Memory B cell (primary cell): ENCODE data around the gene MNAT1.
"Not testable (repeated sequence)": the region's sequence is repeated elsewhere in the genome, so short reads cannot be mapped to it uniquely, and the experiment has no call there.

Experiments
- ATAC-seq: fragments of 150-1000 bp; cut with Tn5 transposase; 2 replicates; pipeline ENCODE4 v1.10.0; 2021; ENCODE audit warnings: low read depth, mild to moderate bottlenecking, moderate library complexity
- DNase-seq, 2 donors: peaks; one replicate each; pipeline ENCODE4 v3.0.0; 2022; ENCODE audit warnings: low spot score in 2 of 2
- H3K27ac Mint-ChIP-seq: one replicate; pipeline ENCODE4 v1.8.0; 2022; ENCODE audit warnings: mild to moderate bottlenecking, moderate library complexity, mixed read lengths
- H3K27me3 Mint-ChIP-seq: one replicate; pipeline ENCODE4 v1.8.0; 2022; ENCODE audit warnings: mixed read lengths
- H3K36me3 Mint-ChIP-seq: one replicate; pipeline ENCODE4 v1.8.0; 2022; ENCODE audit warnings: mild to moderate bottlenecking, mixed read lengths
- H3K4me1 Mint-ChIP-seq: one replicate; pipeline ENCODE4 v1.8.0; 2022; ENCODE audit warnings: mixed read lengths
- H3K4me3 Mint-ChIP-seq: one replicate; pipeline ENCODE4 v1.8.0; 2022; ENCODE audit warnings: mild to moderate bottlenecking, moderate library complexity, mixed read lengths
- H3K9me3 Mint-ChIP-seq: one replicate; pipeline ENCODE4 v1.8.0; 2022; ENCODE audit warnings: mixed read lengths

Gene MNAT1

GRCh38 chr14:60851692-60852091, 117.1 kb downstream of the MNAT1 start:
- not testable (repeated sequence) for H3K9me3 Mint-ChIP-seq, ATAC-seq, H3K27ac Mint-ChIP-seq, H3K27me3 Mint-ChIP-seq, DNase-seq, H3K4me1 Mint-ChIP-seq, H3K4me3 Mint-ChIP-seq
- peaks cover 41% of the 10 kb centered on the region for H3K36me3 Mint-ChIP-seq

GRCh38 chr14:60856111-60856510, 121.5 kb downstream of the MNAT1 start:
- no peak overlapping the region for H3K27ac Mint-ChIP-seq

GRCh38 chr14:60859525-60859924, 125.0 kb downstream of the MNAT1 start:
- ATAC-seq (no peak), DNase-seq (no peak)
- Mint-ChIP-seq H3K27me3 (no peaks in the 10 kb centered on the region), H3K9me3 (no peaks in the 10 kb centered on the region), H3K36me3 (peaks cover 17% of the 10 kb centered on the region), H3K4me1 (peaks cover 3% of the 10 kb centered on the region), H3K4me3 (no peak overlapping the region), H3K27ac (no peak overlapping the region)

More at GRCh38 chr14:60856111-60856510, 121.5 kb downstream of the MNAT1 start:
- Mint-ChIP-seq H3K4me3 (no peak overlapping the region), H3K9me3 (no peaks in the 10 kb centered on the region), H3K36me3 (peaks cover 33% of the 10 kb centered on the region), H3K4me1 (peaks cover 2% of the 10 kb centered on the region), H3K27me3 (no peaks in the 10 kb centered on the region)
- ATAC-seq (no peak), DNase-seq (no peak)

GRCh38 chr14:60861545-60862140, 127.1 kb downstream of the MNAT1 start:
- Mint-ChIP-seq H3K4me1 (peaks cover 3% of the 10 kb centered on the region), H3K4me3 (no peak overlapping the region), H3K27ac (no peak overlapping the region), H3K36me3 (peaks cover 13% of the 10 kb centered on the region), H3K9me3 (no peaks in the 10 kb centered on the region), H3K27me3 (no peaks in the 10 kb centered on the region)
- no peak for DNase-seq
- no peak for ATAC-seq

- H3K4me3 Mint-ChIP-seq, result no peak overlapping the region
- ATAC-seq (no peak), DNase-seq (no peak)
- H3K9me3 Mint-ChIP-seq, result no peaks in the 10 kb centered on the region
- peaks cover 10% of the 10 kb centered on the region for H3K36me3 Mint-ChIP-seq
- peaks cover 3% of the 10 kb centered on the region for H3K4me1 Mint-ChIP-seq
- H3K27me3 Mint-ChIP-seq, result no peaks in the 10 kb centered on the region
- no peak overlapping the region for H3K27ac Mint-ChIP-seq
Measured at GRCh38 chr14:60862283-60862682, 127.7 kb downstream of the MNAT1 start.

GRCh38 chr14:60863249-60863648, 128.7 kb downstream of the MNAT1 start:
- H3K9me3 Mint-ChIP-seq, result no peaks in the 10 kb centered on the region
- DNase-seq (no peak), ATAC-seq (no peak)
- no peaks in the 10 kb centered on the region for H3K27me3 Mint-ChIP-seq
- H3K4me1 Mint-ChIP-seq, result peaks cover 3% of the 10 kb centered on the region
- H3K27ac Mint-ChIP-seq, result no peak overlapping the region
- H3K4me3 Mint-ChIP-seq, result no peak overlapping the region
- peaks cover 4% of the 10 kb centered on the region for H3K36me3 Mint-ChIP-seq

- no peak overlapping the region for H3K27ac Mint-ChIP-seq
- peaks cover 3% of the 10 kb centered on the region for H3K4me1 Mint-ChIP-seq
- no peaks in the 10 kb centered on the region for H3K9me3 Mint-ChIP-seq
- H3K27me3 Mint-ChIP-seq, result no peaks in the 10 kb centered on the region
- ATAC-seq (no peak), DNase-seq (no peak)
- H3K36me3 Mint-ChIP-seq, result peaks cover 1% of the 10 kb centered on the region
- H3K4me3 Mint-ChIP-seq, result no peak overlapping the region
Measured at GRCh38 chr14:60865378-60866127, 131.0 kb downstream of the MNAT1 start.

GRCh38 chr14:60867503-60868172, 133.1 kb downstream of the MNAT1 start:
- H3K27ac Mint-ChIP-seq, result no peak overlapping the region
- ATAC-seq (no peak), DNase-seq (no peak)
- H3K9me3 Mint-ChIP-seq, result no peaks in the 10 kb centered on the region
- no peak overlapping the region for H3K4me3 Mint-ChIP-seq
- H3K36me3 Mint-ChIP-seq, result peaks cover 6% of the 10 kb centered on the region
- peaks cover 3% of the 10 kb centered on the region for H3K4me1 Mint-ChIP-seq
- H3K27me3 Mint-ChIP-seq, result no peaks in the 10 kb centered on the region

GRCh38 chr14:60878121-60878520, 143.6 kb downstream of the MNAT1 start:
- H3K27me3 Mint-ChIP-seq, result no peaks in the 10 kb centered on the region
- peaks cover 3% of the 10 kb centered on the region for H3K4me1 Mint-ChIP-seq
- no peak for DNase-seq
- no peak overlapping the region for H3K4me3 Mint-ChIP-seq
- no peak overlapping the region for H3K27ac Mint-ChIP-seq
- no peak for ATAC-seq
- peaks cover 24% of the 10 kb centered on the region for H3K36me3 Mint-ChIP-seq
- H3K9me3 Mint-ChIP-seq, result peaks cover 8% of the 10 kb centered on the region

GRCh38 chr14:60878536-60878935, 144.0 kb downstream of the MNAT1 start:
- Mint-ChIP-seq H3K27me3 (no peaks in the 10 kb centered on the region), H3K27ac (no peak overlapping the region), H3K4me1 (peaks cover 3% of the 10 kb centered on the region), H3K36me3 (peaks cover 27% of the 10 kb centered on the region), H3K4me3 (no peak overlapping the region), H3K9me3 (peaks cover 8% of the 10 kb centered on the region)
- no peak for DNase-seq
- ATAC-seq, result no peak

- peaks cover 45% of the 10 kb centered on the region for H3K36me3 Mint-ChIP-seq
- ATAC-seq (no peak), DNase-seq (no peak)
- H3K4me3 Mint-ChIP-seq, result no peak overlapping the region
- H3K4me1 Mint-ChIP-seq, result no peaks in the 10 kb centered on the region
- H3K27me3 Mint-ChIP-seq, result no peaks in the 10 kb centered on the region
- H3K9me3 Mint-ChIP-seq, result peaks cover 19% of the 10 kb centered on the region
- H3K27ac Mint-ChIP-seq, result no peak overlapping the region
Measured at GRCh38 chr14:60882219-60882618, 147.7 kb downstream of the MNAT1 start.

GRCh38 chr14:60884134-60884533, 149.6 kb downstream of the MNAT1 start:
- H3K9me3 Mint-ChIP-seq, result peaks cover 19% of the 10 kb centered on the region
- peaks cover 47% of the 10 kb centered on the region for H3K36me3 Mint-ChIP-seq
- no peaks in the 10 kb centered on the region for H3K27me3 Mint-ChIP-seq
- ATAC-seq, result no peak
- no peak for DNase-seq
- no peak overlapping the region for H3K4me3 Mint-ChIP-seq
- H3K4me1 Mint-ChIP-seq, result no peaks in the 10 kb centered on the region
- no peak overlapping the region for H3K27ac Mint-ChIP-seq

GRCh38 chr14:60890636-60891035, 156.1 kb downstream of the MNAT1 start:
- Mint-ChIP-seq H3K36me3 (peaks cover 16% of the 10 kb centered on the region), H3K4me1 (peaks cover 16% of the 10 kb centered on the region)
- not testable (repeated sequence) for DNase-seq, H3K9me3 Mint-ChIP-seq, H3K27me3 Mint-ChIP-seq, ATAC-seq, H3K4me3 Mint-ChIP-seq, H3K27ac Mint-ChIP-seq

GRCh38 chr14:60893911-60894310, 159.3 kb downstream of the MNAT1 start:
- Mint-ChIP-seq H3K9me3 (peaks cover 1% of the 10 kb centered on the region), H3K27ac (peak overlapping the region; percentile 17), H3K36me3 (peaks cover 6% of the 10 kb centered on the region), H3K4me1 (peaks cover 22% of the 10 kb centered on the region), H3K27me3 (no peaks in the 10 kb centered on the region), H3K4me3 (no peak overlapping the region)
- ATAC-seq (no peak), DNase-seq (no peak)
